HG03565 (cell line): ENCODE data around the gene SLC6A12.
"Not testable (repeated sequence)": the region's sequence is repeated elsewhere in the genome, so short reads cannot be mapped to it uniquely, and the experiment has no call there.

ENCODE experiments used
- ATAC-seq: cut with Tn5 transposase; IDR thresholded peaks from one replicate; pipeline ENCODE4 v1.9.1; 2021; ENCODE audit warnings: mild to moderate bottlenecking, moderate library complexity; ENCODE audit not compliant: unreplicated experiment

SLC6A12 gene

DNA sequence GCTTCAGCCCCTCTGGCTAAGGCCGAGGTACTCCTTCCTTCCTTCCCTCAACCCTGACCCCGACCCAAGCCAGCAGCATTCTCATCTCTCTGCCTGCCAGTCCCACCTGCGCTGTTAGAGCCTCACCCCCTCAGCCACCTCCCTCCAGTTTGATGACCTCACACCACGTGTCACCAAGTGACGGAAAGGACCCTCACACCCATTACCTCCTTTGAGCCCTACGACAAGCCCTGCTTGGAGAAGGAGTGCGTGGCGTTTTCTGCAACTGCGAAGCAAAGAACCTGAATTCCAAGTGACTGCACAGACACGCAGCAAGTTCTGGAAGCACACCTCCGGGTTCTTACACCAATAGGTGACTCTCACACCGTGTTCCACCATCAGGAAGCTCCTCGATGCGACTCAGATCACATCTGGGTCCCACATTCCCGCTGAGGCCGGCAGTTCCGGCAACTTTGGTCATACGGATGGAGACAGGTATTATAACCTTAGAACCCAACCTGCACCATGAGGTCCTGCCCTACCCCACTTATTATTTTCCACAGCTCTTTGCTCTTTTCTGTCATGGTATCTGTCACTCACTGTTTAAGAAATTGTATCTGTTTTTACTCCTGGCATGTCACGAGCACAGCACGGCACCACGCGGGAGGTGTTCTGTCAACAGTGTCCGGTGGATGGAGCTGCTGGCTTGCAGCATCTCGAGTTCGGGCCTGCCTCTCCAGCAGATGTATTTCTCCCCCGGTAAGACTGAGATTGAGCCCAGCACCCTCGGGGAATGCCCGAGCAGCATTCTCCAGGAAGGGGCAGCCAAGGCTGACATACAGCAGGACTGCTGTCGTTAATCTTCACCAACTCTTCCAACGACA is 5.0 kb upstream of the SLC6A12 start:
- ATAC-seq: no peak

DNA sequence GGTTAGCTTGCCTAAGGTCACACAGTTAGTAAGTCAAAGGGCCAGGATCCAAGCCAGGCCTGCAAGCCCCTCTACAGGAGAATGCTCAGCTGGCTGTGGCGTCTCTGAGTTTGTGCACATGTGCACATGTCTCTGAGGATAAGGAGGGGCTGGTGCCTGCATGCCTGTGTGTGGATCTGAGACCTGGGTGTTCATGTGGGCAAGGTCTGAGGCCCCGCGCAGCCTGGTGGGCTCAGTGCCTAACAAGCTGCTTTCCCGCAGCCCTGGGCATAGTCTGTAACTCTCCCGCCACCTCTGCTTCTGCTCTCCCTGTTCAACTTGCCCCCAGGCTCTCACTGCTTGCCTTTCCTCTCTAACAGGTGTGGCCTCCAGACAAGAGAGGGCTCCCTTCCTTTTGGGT is 4.3 kb upstream of the SLC6A12 start:
- ATAC-seq: no peak

- ATAC-seq: not testable (repeated sequence)
Observed at GRCh38 chr12:217029-217428, 3.1 kb upstream of the SLC6A12 start.

- no peak for ATAC-seq
Observed at GRCh38 chr12:215116-215515, 1.2 kb upstream of the SLC6A12 start.

DNA sequence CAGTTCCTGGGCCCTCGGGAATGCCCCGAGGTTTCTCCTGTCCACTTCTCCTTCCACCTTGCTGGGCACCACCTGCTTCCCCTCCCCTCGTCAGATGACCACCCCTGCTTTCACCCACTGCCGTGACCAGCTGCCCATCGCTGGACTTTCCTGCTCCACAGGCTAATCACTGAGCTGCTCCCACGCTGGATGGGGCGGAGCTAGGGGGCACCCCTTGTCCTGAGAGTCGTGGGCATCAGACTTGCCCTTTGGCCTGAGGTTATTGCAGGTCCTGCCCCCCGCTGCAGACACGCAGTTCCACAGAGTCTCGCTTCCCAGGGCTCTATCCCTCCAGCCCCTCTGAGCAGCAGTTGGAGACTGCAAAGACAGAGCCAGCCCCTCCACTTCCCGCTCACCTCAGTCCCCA is 427 bp downstream of the SLC6A12 start:
- no peak for ATAC-seq

- no peak for ATAC-seq
Observed at GRCh38 chr12:212715-213526, 1.0 kb downstream of the SLC6A12 start.

DNA sequence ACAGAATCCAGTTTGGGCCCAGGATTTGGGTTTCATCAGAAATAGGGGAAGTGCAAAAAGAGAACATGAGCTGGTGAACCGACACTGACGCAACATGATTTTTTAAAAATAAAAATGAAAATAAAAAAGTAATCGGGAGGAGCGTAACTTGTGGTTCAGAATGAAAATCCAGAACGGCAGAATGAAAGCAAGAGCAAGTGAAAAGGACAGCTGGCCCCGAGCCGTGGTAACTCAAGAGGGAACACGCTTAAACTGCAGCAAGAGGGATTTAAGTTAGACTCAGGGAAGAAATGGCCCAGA is 1.6 kb downstream of the SLC6A12 start:
- ATAC-seq: no peak

GRCh38 chr12:211639-212414 is 2.1 kb downstream of the SLC6A12 start:
- ATAC-seq: no peak

DNA sequence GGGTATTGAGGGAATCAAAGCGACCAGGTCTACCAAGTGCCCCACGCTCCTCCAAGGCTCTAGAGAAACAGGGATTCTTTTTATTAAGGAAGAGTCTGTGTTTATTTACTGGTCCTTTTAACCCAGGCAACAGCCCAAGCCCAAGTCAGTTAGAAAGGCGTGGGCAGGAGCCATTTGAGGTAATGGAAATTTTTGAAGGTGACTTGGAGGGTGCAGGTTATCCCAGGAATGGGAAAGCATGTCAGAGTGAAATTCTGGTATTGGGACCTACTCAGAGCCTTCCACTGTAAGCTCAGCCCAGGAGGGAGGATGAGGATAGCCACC is 2.9 kb downstream of the SLC6A12 start:
- no peak for ATAC-seq

- no peak for ATAC-seq
Observed at GRCh38 chr12:210277-211141, 3.4 kb downstream of the SLC6A12 start.

DNA sequence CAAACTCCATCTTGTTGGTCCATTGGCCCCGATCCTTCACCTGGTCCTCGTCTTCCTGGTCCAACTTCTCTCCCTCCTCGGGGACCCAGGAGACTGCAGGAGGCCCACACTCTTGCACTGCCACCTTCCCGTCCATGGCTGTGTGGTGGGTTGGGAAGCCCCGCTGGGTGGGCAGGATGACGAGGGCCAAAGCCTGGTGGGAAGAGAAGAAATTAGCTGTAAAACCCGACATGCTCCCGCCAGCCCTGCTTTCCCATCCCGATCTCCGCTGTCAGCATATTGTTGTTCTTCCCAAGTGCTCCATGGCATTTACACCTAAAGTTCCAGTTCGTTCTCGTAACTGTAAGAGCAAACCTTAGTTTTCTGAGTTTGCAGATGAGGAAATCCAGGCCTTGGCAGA is 4.1 kb downstream of the SLC6A12 start:
- no peak for ATAC-seq

GRCh38 chr12:209246-209645 is 4.7 kb downstream of the SLC6A12 start:
- ATAC-seq: no peak

- no peak for ATAC-seq
Observed at GRCh38 chr12:208813-209212, 5.1 kb downstream of the SLC6A12 start.

DNA sequence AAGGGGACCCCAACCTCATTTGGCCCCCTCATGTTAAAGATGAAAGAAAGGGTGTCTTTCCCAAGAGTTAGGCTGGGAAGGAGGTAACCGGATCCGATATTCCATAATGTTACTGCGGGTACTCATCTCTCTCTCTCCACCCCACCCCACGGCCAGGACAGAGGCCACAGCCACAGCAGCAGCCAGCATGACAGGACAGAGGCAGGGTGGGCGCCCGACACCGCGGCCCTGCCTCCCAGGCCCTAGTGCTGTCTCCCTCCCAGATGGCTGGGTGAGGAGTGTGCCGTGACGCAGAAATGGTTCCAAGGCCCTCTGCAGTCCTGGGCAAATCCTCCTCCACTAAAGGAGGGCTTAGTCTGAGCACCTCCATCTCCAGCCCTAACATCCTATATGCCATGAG is 6.2 kb downstream of the SLC6A12 start:
- ATAC-seq: no peak

GRCh38 chr12:206746-207440 is 7.1 kb downstream of the SLC6A12 start:
- no peak for ATAC-seq

GRCh38 chr12:205026-205425 is 8.9 kb downstream of the SLC6A12 start:
- no peak for ATAC-seq

GRCh38 chr12:204261-204678 is 9.7 kb downstream of the SLC6A12 start:
- no peak for ATAC-seq

DNA sequence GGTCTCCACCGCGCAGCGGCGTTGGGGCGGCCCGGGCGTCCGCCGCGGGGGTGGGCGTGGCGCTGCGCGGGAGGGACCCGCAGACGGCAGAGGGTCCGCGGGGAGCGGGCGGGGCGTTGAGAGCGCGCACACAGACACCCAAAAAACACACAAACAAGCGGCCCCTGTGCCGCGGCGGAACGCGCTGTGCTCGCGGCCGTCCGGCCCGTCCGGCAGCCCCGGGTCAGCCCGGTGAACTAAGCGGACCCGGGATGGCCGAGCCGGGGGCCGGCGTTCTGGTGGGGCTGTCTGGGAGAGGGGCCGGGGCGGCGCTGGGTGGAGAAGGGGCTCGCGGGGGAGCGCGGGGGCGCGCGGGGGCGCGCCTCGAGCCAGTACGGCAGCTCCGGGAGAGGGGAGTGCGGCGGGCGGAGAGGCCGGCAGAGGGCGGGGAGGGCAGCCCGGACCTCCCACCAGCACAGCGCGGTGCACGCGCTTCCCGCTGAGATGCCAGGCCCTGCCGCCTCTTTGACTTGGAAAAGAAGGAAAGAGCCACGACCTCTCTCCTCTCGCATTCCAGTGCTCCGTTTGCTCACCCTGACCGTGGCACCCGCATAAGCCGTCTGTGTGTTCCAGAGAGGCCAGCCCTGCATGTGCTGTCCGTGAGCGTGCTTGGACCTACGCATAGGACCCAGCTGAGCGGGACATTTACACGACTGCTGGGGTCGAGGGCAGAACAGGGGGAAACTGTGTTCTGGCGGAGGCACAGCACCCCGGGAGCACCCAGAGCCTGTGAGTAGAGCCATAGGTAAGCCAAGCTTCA is 10.3 kb downstream of the SLC6A12 start:
- ATAC-seq: no peak

DNA sequence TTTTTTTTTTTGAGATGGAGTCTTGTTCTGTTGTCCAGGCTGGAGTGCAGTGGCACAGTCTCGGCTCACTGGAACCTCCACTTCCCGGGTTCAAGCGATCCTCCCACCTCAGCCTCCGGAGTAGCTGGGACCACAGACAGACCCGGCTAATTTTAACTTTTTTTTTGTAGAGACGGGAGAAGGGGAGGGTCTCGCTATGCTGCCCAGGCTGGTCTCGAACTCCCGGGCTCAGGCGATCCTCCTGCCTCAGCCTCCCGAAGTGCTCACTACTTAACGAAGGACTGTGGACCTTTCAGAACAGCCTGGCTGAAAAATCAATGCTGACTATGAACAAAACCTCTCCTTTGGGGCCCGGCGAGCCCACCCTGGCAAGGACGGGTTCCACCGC is 10.9 kb downstream of the SLC6A12 start:
- ATAC-seq: no peak
